ENCODE data around the gene OASL.

The OASL gene

DNA sequence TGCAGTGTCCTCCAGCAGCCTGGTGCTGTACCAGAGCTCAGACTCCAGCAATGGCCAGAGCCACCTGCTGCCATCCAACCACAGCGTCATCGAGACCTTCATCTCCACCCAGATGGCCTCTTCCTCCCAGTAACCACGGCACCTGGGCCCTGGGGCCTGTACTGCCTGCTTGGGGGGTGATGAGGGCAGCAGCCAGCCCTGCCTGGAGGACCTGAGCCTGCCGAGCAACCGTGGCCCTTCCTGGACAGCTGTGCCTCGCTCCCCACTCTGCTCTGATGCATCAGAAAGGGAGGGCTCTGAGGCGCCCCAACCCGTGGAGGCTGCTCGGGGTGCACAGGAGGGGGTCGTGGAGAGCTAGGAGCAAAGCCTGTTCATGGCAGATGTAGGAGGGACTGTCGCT, 38.0 kb downstream of the OASL start:
- TF ChIP-seq CTCF (conservative IDR thresholded peaks at IDR 0.05) (no peak), ZFX (IDR thresholded peaks at IDR 0.05) (no peak)
- no peak overlapping the region for H3K27ac ChIP-seq

DNA sequence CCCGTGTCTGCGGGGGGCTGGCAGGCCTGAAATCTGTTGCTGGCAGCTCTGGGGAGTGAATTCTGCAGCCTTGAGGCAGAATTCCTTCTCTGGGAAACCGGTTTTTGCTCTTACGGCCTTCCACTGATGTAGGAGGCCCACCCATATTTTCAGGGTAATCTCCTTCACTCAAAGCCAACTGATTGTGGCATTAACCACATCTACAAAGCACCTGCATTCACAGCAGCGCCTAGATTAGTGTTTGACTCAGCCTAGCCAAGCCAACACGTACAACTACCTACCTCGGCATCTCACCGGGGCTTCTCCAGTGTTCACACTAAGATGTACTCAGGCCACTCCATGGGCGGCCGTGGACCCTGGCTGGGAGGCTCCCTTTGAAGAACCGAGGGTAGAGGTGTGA, 38.5 kb downstream of the OASL start:
- TF ChIP-seq ZFX (IDR thresholded peaks at IDR 0.05): no peak
- no peak for TF ChIP-seq CTCF (conservative IDR thresholded peaks at IDR 0.05)
- H3K27ac ChIP-seq: no peak overlapping the region

GRCh38 chr12:120999191-121000120, 39.6 kb downstream of the OASL start:
- TF ChIP-seq CTCF (conservative IDR thresholded peaks at IDR 0.05) (no peak), ZFX (IDR thresholded peaks at IDR 0.05) (no peak)
- H3K27ac ChIP-seq: no peak overlapping the region

- H3K27ac ChIP-seq: no peak overlapping the region
- no peak for TF ChIP-seq ZFX (IDR thresholded peaks at IDR 0.05)
- no peak for TF ChIP-seq CTCF (conservative IDR thresholded peaks at IDR 0.05)
These were observed 40.6 kb downstream of the OASL start for GRCh38 chr12:120998435-120998834.

DNA sequence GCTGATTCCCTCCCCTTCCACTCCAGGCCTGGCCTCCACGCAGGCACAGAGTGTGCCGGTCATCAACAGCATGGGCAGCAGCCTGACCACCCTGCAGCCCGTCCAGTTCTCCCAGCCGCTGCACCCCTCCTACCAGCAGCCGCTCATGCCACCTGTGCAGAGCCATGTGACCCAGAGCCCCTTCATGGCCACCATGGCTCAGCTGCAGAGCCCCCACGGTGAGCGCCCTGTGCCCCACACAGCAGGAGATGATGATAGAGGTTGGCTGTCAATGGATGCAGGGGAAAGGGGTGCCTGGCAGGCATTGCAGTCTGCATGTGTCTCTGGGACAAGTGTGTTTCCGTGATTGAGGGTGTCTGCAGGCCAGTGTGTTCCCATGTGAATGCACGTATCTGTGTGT, 41.6 kb downstream of the OASL start:
- TF ChIP-seq ZFX (IDR thresholded peaks at IDR 0.05) (no peak), CTCF (conservative IDR thresholded peaks at IDR 0.05) (no peak)
- H3K27ac ChIP-seq: no peak overlapping the region

GRCh38 chr12:120996133-120996746, 42.8 kb downstream of the OASL start:
- no peak overlapping the region for H3K27ac ChIP-seq
- TF ChIP-seq CTCF (conservative IDR thresholded peaks at IDR 0.05) (no peak), ZFX (IDR thresholded peaks at IDR 0.05) (no peak)

Measured in C4-2B (cell line).